ENCODE data around the gene AGPAT1.

AGPAT1 gene

DNA sequence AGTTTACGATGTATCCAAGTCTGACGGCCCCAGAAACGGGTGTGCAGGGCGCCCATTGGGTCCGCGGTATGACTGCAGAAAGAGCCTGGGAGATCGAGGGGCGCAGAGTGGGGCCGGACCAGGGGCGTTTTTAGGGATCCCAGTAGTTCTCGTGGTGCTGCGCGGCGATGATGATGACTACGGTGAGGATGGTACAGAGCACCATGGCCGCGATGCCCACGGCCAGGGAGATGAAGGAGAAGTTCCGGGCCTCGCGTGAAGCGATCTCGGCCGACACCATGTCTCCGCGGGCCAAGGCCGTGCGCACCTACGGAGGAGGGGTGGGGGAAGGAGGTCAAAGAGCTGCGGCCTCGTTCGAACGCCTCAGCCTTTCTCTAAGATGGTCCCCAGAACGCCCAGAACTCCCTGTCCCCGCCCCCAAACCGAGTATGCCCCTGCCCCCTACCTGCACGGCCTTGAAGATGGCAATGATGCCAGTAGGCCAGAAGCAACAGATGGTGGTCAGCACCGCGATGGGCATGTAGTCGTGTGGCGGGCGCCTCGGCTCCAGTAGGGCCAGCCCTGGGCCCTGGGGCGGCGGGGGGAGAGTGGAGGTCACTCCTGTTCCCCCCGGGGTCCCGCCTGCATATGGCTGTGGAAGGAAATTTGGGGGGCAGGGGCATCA, 26.7 kb downstream of the AGPAT1 start:
- Histone ChIP-seq H3F3A (ENCODE audit: insufficient read depth) (peaks cover 8% of the 10 kb centered on the region; the same call in 1 of the 2 replicates), H3K4me3 (ENCODE audit: insufficient read depth, low read length, poor library complexity, severe bottlenecking) (no peak overlapping the region), H3K79me2 (ENCODE audit: insufficient read depth, low read length) (no peaks in the 10 kb centered on the region), H3K36me3 (ENCODE audit: low read length) (no peaks in the 10 kb centered on the region), H3K9me2 (replicated peaks; ENCODE audit: insufficient read depth, low read length) (no peaks in the 10 kb centered on the region), H3K9ac (ENCODE audit: low read length) (no peak overlapping the region), H3K27me3 (ENCODE audit: low read length) (no peaks in the 10 kb centered on the region), H3K27ac (ENCODE audit: low read depth, low read length) (no peak overlapping the region), H3K9me3 (ENCODE audit: insufficient read depth, low read length) (no peaks in the 10 kb centered on the region), H4K20me1 (ENCODE audit: low read depth, low read length) (no peaks in the 10 kb centered on the region), H3K4me2 (ENCODE audit: low read depth, low read length, poor library complexity, severe bottlenecking) (no peak overlapping the region), H2AFZ (ENCODE audit: low read depth, low read length, severe bottlenecking) (no peak overlapping the region)
- TF ChIP-seq, protein P1, sequence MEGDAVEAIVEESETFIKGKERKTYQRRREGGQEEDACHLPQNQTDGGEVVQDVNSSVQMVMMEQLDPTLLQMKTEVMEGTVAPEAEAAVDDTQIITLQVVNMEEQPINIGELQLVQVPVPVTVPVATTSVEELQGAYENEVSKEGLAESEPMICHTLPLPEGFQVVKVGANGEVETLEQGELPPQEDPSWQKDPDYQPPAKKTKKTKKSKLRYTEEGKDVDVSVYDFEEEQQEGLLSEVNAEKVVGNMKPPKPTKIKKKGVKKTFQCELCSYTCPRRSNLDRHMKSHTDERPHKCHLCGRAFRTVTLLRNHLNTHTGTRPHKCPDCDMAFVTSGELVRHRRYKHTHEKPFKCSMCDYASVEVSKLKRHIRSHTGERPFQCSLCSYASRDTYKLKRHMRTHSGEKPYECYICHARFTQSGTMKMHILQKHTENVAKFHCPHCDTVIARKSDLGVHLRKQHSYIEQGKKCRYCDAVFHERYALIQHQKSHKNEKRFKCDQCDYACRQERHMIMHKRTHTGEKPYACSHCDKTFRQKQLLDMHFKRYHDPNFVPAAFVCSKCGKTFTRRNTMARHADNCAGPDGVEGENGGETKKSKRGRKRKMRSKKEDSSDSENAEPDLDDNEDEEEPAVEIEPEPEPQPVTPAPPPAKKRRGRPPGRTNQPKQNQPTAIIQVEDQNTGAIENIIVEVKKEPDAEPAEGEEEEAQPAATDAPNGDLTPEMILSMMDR (IDR thresholded peaks at IDR 0.05; ENCODE audit: insufficient read depth, low read length, poor library complexity, severe bottlenecking): no peak
- no peak for TF ChIP-seq EZH2phosphoT487 (conservative IDR thresholded peaks at IDR 0.05; ENCODE audit: low read length)

DNA sequence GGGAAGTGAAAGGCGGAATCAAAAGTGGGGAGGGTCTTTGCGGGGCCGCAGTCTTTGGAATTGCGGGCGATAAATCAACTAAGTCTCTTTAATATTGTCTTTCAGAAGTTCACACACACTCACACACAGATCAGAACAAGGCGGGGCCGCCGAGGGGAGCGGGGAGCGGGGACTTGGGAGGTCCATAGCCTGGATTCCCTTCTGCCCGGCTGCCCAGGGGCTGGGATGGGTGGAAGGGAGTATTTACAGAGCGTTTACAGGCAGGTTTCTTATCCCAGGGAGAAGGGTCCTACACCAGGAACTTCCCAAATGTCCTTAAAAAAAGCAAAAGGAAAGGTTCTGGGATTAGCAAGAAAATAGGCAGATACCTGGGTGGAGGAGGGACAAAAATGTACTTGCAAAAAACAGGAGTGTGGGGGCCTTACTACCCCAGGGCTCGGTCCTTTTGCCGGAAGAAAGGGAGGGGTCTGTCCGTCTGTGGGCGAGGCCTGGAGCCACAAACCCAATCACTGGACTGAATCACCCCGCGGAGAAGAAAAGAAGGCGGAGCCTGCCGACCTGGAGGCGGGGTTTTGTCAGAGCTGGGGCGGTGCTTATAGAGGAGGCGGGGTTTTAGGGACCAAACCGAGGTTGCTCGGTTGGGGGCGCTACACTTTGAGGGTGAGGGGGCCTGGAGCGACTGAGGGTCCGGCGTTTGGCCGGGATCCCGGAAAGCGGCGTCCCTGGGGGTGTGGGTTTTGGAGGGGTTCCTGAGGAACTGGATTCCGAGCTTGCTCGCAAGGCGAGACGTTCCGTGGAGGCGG, 27.4 kb downstream of the AGPAT1 start:
- H3K4me2 ChIP-seq (ENCODE audit: low read depth, low read length, poor library complexity, severe bottlenecking): no peak overlapping the region
- H3K9ac ChIP-seq (ENCODE audit: low read length): no peak overlapping the region
- TF ChIP-seq EZH2phosphoT487 (conservative IDR thresholded peaks at IDR 0.05; ENCODE audit: low read length): no peak
- TF ChIP-seq, protein P1 (IDR thresholded peaks at IDR 0.05; ENCODE audit: insufficient read depth, low read length, poor library complexity, severe bottlenecking): no peak
- no peaks in the 10 kb centered on the region for H4K20me1 ChIP-seq (ENCODE audit: low read depth, low read length)
- H3K79me2 ChIP-seq (ENCODE audit: insufficient read depth, low read length): no peaks in the 10 kb centered on the region
- no peaks in the 10 kb centered on the region for H3K27me3 ChIP-seq (ENCODE audit: low read length)
- H3K4me3 ChIP-seq (ENCODE audit: insufficient read depth, low read length, poor library complexity, severe bottlenecking): no peak overlapping the region
- H3K9me2 ChIP-seq (replicated peaks; ENCODE audit: insufficient read depth, low read length): no peaks in the 10 kb centered on the region
- no peak overlapping the region for H3K27ac ChIP-seq (ENCODE audit: low read depth, low read length)
- no peaks in the 10 kb centered on the region for H3K36me3 ChIP-seq (ENCODE audit: low read length)
- no peaks in the 10 kb centered on the region for H3K9me3 ChIP-seq (ENCODE audit: insufficient read depth, low read length)
- H2AFZ ChIP-seq (ENCODE audit: low read depth, low read length, severe bottlenecking): no peak overlapping the region
- H3F3A ChIP-seq (ENCODE audit: insufficient read depth): peaks cover 5% of the 10 kb centered on the region; the same call in 1 of the 2 replicates

DNA sequence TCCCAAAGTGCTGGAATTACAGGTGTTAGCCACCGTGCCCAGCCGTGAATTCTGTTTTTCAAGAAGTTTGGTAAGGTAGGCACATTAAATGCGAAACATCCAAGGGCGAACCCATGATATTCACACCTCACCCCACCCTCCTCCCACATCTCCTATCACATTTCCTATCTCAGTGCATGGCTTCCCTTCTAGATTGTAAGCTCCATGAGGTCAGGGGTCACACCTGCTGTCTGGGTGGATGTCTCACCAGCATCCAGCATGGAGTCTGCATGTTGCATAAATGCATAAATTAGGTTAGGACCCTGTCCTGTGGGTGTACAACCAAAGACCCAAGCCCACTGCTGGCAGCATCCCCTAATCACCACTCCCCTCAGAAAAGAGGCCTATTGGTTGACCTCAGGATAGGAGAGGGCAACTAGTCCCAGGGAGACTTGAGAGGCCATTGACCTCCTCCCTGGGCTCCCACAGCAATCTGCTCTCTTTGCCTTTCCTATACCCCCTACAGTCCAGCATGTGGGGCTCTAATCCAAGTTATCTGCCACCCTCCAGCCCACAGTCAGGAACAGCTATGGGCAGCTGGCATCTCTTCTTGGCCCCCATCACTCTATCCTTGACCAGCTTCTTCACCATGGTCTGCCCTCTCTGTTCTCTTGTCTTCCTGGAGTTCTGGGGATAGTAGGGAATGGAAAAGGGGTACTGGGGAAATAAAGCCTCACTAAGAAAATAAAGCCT, 28.3 kb downstream of the AGPAT1 start:
- H3K4me2 ChIP-seq (ENCODE audit: low read depth, low read length, poor library complexity, severe bottlenecking): no peak overlapping the region
- H3K36me3 ChIP-seq (ENCODE audit: low read length): no peaks in the 10 kb centered on the region
- no peak overlapping the region for H3K27ac ChIP-seq (ENCODE audit: low read depth, low read length)
- H3F3A ChIP-seq (ENCODE audit: insufficient read depth): no peaks in the 10 kb centered on the region
- no peak overlapping the region for H2AFZ ChIP-seq (ENCODE audit: low read depth, low read length, severe bottlenecking)
- H3K9me2 ChIP-seq (replicated peaks; ENCODE audit: insufficient read depth, low read length): no peaks in the 10 kb centered on the region
- H4K20me1 ChIP-seq (ENCODE audit: low read depth, low read length): no peaks in the 10 kb centered on the region
- H3K79me2 ChIP-seq (ENCODE audit: insufficient read depth, low read length): no peaks in the 10 kb centered on the region
- H3K27me3 ChIP-seq (ENCODE audit: low read length): no peaks in the 10 kb centered on the region
- no peak for TF ChIP-seq EZH2phosphoT487 (conservative IDR thresholded peaks at IDR 0.05; ENCODE audit: low read length)
- TF ChIP-seq, protein P1 (IDR thresholded peaks at IDR 0.05; ENCODE audit: insufficient read depth, low read length, poor library complexity, severe bottlenecking): no peak
- H3K9ac ChIP-seq (ENCODE audit: low read length): no peak overlapping the region
- H3K9me3 ChIP-seq (ENCODE audit: insufficient read depth, low read length): no peaks in the 10 kb centered on the region
- H3K4me3 ChIP-seq (ENCODE audit: insufficient read depth, low read length, poor library complexity, severe bottlenecking): no peak overlapping the region
